MG63 (cell line): ENCODE measurements around the gene SLC34A1. TPM values are rescaled to one million over a fixed set of nuclear protein-coding genes. Genes with fewer than 3 reads are reported as not detected.
A peak's percentile ranks its signal among the peaks of the same experiment; 100 is the strongest.
"Not testable (repeated sequence)": the region's sequence is repeated elsewhere in the genome, so short reads cannot be mapped to it uniquely, and the experiment has no call there.

Experiments used
- DNase-seq: peaks from one replicate; pipeline ENCODE4 v3.0.0-alpha.2; 2020
- H3K27me3 ChIP-seq: fragments of 250-450 bp; sonication (Bioruptor Pico); 2 replicates; pipeline ENCODE4 v1.5.1; 2020; ENCODE audit warnings: mild to moderate bottlenecking, moderate library complexity
- H3K36me3 ChIP-seq: fragments of 250-450 bp; sonication (Bioruptor Pico); 2 replicates; pipeline ENCODE4 v1.5.1; 2020; ENCODE audit warnings: mild to moderate bottlenecking, moderate library complexity
- H3K4me3 ChIP-seq: fragments of 250-450 bp; sonication (Bioruptor Pico); 2 replicates; pipeline ENCODE4 v1.5.1; 2020; ENCODE audit warnings: mild to moderate bottlenecking, moderate library complexity
- H3K9me3 ChIP-seq: fragments of 250-450 bp; sonication (Bioruptor Pico); 2 replicates; pipeline ENCODE4 v1.5.1; 2020; ENCODE audit warnings: mild to moderate bottlenecking, moderate library complexity
- total RNA-seq: library from RNA; depleted of rRNA; stranded (reverse); fragments of >200 nt; shearing (Covaris generic); gene quantifications from 2 replicates; pipeline ENCODE4 v1.2.3, GENCODE V29; 2014; ENCODE audit warnings: low replicate concordance

SLC34A1 gene
- total RNA-seq, 1 experiment from 2014 or later: not detected

- DNase-seq: peak; percentile 32
- no peaks in the 10 kb centered on the region for H3K27me3 ChIP-seq
- H3K36me3 ChIP-seq: peaks cover 2% of the 10 kb centered on the region; the same call in 1 of the 2 replicates
- H3K4me3 ChIP-seq: no peak overlapping the region; the same call in 1 of the 2 replicates
- no peaks in the 10 kb centered on the region for H3K9me3 ChIP-seq
These were observed 12.0 kb upstream of the SLC34A1 start for GRCh38 chr5:177372034-177372896.

GRCh38 chr5:177372910-177373309 lies 11.3 kb upstream of the SLC34A1 start:
- DNase-seq: no peak
- H3K27me3 ChIP-seq: no peaks in the 10 kb centered on the region
- no peaks in the 10 kb centered on the region for H3K9me3 ChIP-seq
- peaks cover 2% of the 10 kb centered on the region; the same call in 1 of the 2 replicates for H3K36me3 ChIP-seq
- no peak overlapping the region for H3K4me3 ChIP-seq

DNA sequence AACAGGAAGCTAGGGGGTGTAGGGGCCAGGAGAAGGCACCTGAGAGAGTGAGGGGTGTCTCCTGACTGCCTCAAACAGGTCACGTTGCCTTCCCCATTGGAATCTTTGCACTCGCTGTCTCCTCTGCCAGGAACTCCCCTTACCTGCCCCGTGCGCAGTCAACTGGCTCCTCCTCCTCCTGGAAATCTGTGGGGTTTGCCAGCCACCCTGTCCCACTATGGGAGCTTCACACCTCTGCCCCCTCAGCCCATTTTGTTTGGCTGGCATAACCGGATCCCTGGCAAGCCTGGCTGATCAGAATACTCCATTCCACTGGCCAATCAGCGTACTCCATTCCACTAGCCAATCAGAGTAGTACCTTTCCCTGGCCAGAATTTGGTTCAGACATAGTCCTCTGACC lies 10.4 kb upstream of the SLC34A1 start:
- no peaks in the 10 kb centered on the region for H3K27me3 ChIP-seq
- no peak for DNase-seq
- no peak overlapping the region for H3K4me3 ChIP-seq
- H3K9me3 ChIP-seq: no peaks in the 10 kb centered on the region
- peaks cover 2% of the 10 kb centered on the region; the same call in 1 of the 2 replicates for H3K36me3 ChIP-seq

GRCh38 chr5:177374211-177374610 lies 10.0 kb upstream of the SLC34A1 start:
- H3K27me3 ChIP-seq: no peaks in the 10 kb centered on the region
- H3K4me3 ChIP-seq: no peak overlapping the region
- DNase-seq: no peak
- peaks cover 2% of the 10 kb centered on the region; the same call in 1 of the 2 replicates for H3K36me3 ChIP-seq
- no peaks in the 10 kb centered on the region for H3K9me3 ChIP-seq

- not testable (repeated sequence) for H3K4me3 ChIP-seq, H3K36me3 ChIP-seq, H3K9me3 ChIP-seq, DNase-seq, H3K27me3 ChIP-seq
These were observed 8.7 kb upstream of the SLC34A1 start for GRCh38 chr5:177375516-177375915.

GRCh38 chr5:177376107-177376506 lies 8.1 kb upstream of the SLC34A1 start:
- H3K27me3 ChIP-seq: no peaks in the 10 kb centered on the region
- DNase-seq: no peak
- no peaks in the 10 kb centered on the region for H3K9me3 ChIP-seq
- H3K4me3 ChIP-seq: no peak overlapping the region
- H3K36me3 ChIP-seq: peaks cover 2% of the 10 kb centered on the region; the same call in 1 of the 2 replicates

GRCh38 chr5:177377851-177378776 lies 6.1 kb upstream of the SLC34A1 start:
- H3K27me3 ChIP-seq: no peaks in the 10 kb centered on the region
- no peak for DNase-seq
- H3K36me3 ChIP-seq: no peaks in the 10 kb centered on the region
- no peak overlapping the region for H3K4me3 ChIP-seq
- H3K9me3 ChIP-seq: no peaks in the 10 kb centered on the region

GRCh38 chr5:177378884-177379883 lies 5.0 kb upstream of the SLC34A1 start:
- Histone ChIP-seq H3K27me3 (no peaks in the 10 kb centered on the region), H3K4me3 (no peak overlapping the region), H3K36me3 (no peaks in the 10 kb centered on the region), H3K9me3 (no peaks in the 10 kb centered on the region)
- peak; percentile 58 for DNase-seq

GRCh38 chr5:177380805-177381126 lies 3.5 kb upstream of the SLC34A1 start:
- Histone ChIP-seq H3K4me3 (no peak overlapping the region), H3K9me3 (no peaks in the 10 kb centered on the region), H3K36me3 (no peaks in the 10 kb centered on the region), H3K27me3 (no peaks in the 10 kb centered on the region)
- no peak for DNase-seq

DNA sequence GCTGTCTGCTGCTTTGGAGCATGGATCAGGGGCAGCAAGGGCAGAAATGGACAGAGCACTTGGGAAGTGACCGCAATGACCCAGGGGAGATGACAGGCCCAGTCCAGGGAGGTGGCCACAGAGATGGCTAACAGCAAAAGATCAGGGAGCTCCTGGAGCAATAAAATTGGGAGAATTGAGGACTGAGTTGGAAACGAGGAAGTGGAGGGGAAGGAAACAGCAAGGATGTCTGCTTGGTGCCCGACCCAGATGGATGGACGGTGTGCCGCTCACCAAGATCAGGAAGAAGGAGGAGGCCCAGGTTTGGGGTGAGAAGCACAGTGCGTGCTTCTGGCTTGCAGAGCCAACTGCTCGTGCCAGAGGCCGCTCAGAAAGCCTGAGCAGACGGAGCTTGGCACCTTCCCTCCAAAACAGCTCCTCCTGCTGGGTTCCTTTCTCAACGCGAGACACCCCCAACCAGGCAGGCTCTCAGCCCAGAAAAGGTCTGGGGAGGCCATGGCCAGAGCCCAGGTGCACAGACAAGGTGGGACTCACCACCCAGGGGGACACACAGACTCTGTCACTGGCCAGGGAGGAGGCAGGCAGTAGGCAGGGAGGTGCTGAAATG lies 1.7 kb upstream of the SLC34A1 start:
- H3K36me3 ChIP-seq: no peaks in the 10 kb centered on the region
- no peaks in the 10 kb centered on the region for H3K27me3 ChIP-seq
- peak; percentile 39 for DNase-seq
- no peak overlapping the region for H3K4me3 ChIP-seq
- no peaks in the 10 kb centered on the region for H3K9me3 ChIP-seq

GRCh38 chr5:177383181-177383580 lies 1.1 kb upstream of the SLC34A1 start:
- Histone ChIP-seq H3K9me3 (no peaks in the 10 kb centered on the region), H3K27me3 (no peaks in the 10 kb centered on the region), H3K4me3 (no peak overlapping the region), H3K36me3 (no peaks in the 10 kb centered on the region)
- DNase-seq: no peak

GRCh38 chr5:177385720-177386119 lies 1.5 kb downstream of the SLC34A1 start:
- H3K9me3 ChIP-seq: no peaks in the 10 kb centered on the region
- DNase-seq: no peak
- no peaks in the 10 kb centered on the region for H3K27me3 ChIP-seq
- no peaks in the 10 kb centered on the region for H3K36me3 ChIP-seq
- H3K4me3 ChIP-seq: no peak overlapping the region

DNA sequence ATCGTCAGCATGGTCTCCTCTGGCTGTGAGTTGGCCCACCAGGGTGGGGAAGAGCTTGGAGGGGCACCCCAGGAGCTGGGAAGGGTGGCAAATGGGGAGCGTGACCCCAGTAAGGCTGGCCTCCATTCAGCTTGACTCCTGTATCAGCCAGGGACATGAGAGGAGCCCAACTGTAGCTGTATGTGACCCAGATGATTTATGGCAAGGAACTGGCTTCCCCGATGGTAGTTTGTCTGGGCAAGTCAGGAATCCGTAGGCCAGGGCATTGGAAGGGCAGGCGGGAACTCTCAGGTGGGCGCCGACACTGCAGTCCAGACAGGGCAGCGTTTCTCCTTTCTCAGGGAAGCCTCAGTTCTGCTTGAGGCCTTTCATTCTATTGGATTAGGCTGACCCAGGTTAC lies 2.3 kb downstream of the SLC34A1 start:
- Histone ChIP-seq H3K4me3 (no peak overlapping the region), H3K36me3 (no peaks in the 10 kb centered on the region), H3K27me3 (no peaks in the 10 kb centered on the region), H3K9me3 (no peaks in the 10 kb centered on the region)
- DNase-seq: no peak

DNA sequence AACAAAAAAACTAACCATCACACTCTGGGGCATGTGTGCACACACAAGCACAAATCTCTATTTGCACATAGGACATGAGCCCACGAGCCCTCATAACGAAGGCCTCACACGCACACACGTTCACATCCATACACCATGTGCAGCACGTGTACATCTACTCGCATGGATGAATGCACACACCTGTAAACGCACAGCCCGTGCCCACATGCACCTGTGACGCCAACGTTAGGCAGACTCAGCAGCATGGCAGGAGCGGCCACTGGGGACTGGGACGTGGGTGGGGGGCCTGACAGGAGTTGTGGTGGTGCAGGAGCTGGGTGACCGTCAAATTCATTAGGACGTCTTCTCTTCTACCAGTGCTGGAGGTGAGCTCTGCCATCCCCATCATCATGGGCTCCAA lies 3.2 kb downstream of the SLC34A1 start:
- no peaks in the 10 kb centered on the region for H3K27me3 ChIP-seq
- no peaks in the 10 kb centered on the region for H3K36me3 ChIP-seq
- H3K9me3 ChIP-seq: no peaks in the 10 kb centered on the region
- no peak for DNase-seq
- H3K4me3 ChIP-seq: no peak overlapping the region

DNA sequence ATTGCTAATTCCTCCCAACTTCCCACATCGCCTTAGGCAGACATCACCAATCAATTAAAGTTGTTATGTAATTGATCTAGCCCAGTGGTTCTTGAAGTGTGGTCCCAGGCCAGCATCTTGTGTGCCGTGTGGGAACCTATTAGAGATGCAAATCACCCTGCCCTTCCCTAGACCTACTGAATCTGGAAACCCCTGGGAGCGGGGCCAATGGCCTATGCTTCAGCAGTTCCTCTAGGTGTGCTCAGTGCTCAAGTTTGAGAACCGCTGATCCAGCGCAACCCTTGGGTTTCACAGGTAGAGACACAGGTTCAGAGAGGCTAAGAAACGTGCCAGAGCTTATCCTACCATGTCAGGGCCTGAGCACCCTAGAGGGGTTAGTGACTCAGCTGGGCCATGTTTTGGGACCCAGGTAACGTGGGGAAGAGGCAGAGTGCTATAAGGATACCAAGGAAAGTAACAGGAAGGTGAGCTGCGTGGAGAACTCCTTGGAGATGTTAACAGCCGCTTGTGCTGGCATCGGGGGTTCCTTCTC lies 4.4 kb downstream of the SLC34A1 start:
- DNase-seq: no peak
- no peaks in the 10 kb centered on the region for H3K9me3 ChIP-seq

More for the DNA sequence above, 4.4 kb downstream of the SLC34A1 start:
- no peaks in the 10 kb centered on the region for H3K36me3 ChIP-seq
- no peak overlapping the region for H3K4me3 ChIP-seq
- no peaks in the 10 kb centered on the region for H3K27me3 ChIP-seq
